ENCODE data around the gene SPTBN5.
"Not testable (repeated sequence)": the region's sequence is repeated elsewhere in the genome, so short reads cannot be mapped to it uniquely, and the experiment has no call there.

Gene SPTBN5

GRCh38 chr15:41841131-41841530 is 52.7 kb downstream of the SPTBN5 start:
- no peak for DNase-seq

- DNase-seq = no peak
Measured at GRCh38 chr15:41840673-41841072, 53.2 kb downstream of the SPTBN5 start.

DNA sequence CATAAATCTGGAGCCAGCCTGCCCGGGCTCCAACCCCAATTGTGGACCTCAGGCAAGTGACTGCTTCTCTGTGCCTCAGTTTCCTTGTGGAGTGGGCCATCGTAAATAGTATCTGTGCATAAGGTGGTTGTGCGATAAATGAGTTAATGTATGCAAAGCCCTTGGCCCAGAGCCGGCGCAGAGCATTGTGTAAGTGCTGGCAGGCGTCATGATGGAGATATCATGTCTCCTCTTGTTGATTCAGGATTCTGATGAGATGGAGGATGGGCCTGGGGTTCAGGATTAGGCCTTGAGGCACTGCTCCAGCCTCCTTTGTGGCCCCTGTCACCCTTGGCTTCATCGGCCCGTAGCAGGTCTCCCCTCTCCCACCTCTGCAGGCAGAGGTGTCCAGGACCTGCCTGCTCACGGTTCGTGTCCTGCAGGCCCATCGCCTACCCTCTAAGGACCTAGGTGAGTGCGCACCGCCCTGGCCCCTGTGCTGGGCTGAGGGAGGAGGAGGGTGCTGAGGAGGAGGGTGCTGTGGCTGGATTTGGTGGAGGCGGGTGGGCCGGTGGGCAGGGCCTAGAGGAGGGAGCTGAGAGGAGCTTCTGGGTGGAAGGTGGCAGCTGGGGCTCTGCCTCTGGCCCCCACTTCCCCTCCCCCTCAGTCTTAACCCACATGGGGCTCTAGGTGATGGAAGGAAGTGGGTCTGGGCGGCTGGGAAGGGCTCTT is 53.9 kb downstream of the SPTBN5 start:
- DNase-seq = no peak

DNA sequence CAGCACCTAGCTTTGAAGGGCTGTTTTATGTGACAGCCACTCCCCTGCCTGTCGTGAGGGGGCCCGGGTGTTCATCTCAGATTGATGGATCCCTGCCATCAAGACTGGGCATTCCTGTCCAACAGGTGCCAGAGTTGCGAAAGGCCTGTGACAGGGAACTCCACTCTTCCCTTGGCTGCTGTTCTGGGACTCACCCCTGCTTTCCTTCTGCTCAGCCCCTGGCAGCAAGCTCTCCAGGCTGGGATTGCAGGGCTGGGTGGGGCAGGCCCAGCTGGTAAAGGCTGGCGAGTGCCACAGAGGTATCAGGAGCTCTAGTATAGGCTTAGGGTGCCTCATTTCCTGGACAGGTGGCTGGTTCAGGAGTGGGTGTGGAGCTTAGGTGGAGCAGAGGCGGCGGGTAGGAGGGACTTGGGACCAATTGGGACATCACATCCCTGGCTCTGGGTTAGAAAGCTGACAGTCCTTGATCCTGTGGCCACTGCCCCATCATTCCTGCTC is 55.4 kb downstream of the SPTBN5 start, which contains the start of gene PLA2G4B:
Gene PLA2G4B (plus strand): TSS at position 448 of the 498 bp plus-strand sequence. CDS start 67 bp downstream, outside the sequence.
- no peak for DNase-seq

GRCh38 chr15:41836713-41837454 is 57.0 kb downstream of the SPTBN5 start:
- no peak for DNase-seq

- no peak for DNase-seq
Measured at GRCh38 chr15:41836073-41836472, 57.8 kb downstream of the SPTBN5 start.

DNA sequence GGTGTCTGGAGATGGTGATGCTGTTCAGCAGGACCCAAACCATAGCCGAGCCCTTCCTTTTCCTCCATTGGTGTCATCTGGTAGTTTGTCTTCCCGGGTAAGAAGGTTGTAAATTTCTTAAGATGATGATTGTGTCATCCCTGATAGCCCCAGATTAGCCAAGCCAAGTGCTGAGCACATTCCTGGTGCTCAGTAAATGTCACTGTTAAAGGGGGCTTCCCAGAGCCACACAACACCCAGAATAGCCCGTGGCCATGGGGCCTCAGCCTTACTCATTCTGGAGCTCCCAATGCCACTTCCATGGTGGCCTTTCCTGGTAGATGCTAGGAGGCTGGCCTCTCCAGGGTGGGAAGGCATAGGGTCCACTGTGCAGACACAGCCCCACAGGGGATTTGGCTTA is 59.8 kb downstream of the SPTBN5 start:
- DNase-seq = no peak

GRCh38 chr15:41832875-41833274 is 61.0 kb downstream of the SPTBN5 start:
- no peak for DNase-seq

GRCh38 chr15:41832208-41832607 is 61.6 kb downstream of the SPTBN5 start:
- no peak for DNase-seq

DNA sequence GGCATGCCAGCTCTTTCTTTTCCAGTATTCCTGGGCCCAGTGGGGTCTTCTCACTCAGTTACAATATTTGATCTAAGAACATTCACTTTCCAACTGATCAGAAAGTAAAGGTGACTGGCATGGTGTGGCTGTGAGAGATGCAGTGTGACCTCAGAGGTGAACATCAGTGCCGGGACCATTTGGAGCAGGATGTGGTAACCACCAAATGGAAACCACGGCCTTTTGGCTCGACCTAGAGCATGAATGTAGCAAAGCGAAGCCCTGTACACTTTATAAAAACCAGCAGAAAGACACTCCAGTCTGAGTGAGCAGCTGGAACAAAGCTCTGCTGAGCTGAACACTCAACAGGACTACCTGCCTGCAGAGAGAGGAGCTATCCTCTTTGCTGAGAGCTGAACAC is 62.6 kb downstream of the SPTBN5 start:
- DNase-seq = not testable (repeated sequence)

DNA sequence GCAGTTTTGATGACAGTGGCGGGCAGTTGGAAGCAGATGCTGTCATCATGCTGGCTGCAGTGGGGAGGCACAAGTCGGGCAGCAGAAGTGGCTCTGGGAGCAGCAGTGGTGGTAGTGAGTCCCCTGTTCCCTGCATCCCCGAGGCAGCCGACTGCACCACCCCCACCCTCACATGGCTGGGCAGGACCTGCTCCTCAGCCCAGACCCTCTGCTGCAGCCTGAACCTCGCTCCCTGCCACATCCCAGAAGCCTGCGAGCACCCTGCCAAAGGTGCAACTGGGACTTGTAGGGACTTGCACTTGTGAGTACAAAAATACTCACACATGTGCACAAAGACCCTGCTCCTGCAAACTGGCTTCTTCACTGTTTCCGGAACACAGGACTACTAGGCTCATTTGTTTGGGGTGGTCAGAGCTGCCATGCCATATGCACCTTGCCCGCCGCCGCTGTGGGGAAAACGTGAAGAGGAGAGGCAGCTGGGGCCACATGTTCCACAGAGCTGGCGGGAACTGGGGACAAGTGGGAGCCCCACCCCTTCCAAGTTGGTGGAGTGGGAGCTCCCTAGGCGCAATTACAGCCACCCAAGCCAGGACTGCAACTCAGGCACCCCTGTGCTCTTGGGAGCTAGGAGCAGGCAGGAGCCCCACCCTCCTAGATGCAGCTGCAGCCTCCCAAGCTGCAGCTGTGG is 63.8 kb downstream of the SPTBN5 start:
- DNase-seq = no peak

DNA sequence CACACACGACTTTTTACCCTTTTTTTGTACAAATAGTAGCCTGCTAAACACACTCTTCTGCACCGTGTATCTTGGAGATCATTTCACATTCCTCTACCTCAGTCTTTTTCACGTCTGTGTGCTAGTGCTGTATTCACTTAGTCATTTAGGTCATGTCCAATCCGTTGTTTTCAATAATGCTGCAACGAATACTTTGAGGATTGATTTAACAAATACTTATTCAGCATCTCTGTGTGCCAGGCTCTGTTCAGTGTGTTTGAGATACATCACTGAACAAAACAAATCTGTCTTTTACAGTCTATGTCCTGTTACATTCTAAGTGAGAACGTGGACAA is 65.1 kb downstream of the SPTBN5 start:
- DNase-seq = no peak

DNA sequence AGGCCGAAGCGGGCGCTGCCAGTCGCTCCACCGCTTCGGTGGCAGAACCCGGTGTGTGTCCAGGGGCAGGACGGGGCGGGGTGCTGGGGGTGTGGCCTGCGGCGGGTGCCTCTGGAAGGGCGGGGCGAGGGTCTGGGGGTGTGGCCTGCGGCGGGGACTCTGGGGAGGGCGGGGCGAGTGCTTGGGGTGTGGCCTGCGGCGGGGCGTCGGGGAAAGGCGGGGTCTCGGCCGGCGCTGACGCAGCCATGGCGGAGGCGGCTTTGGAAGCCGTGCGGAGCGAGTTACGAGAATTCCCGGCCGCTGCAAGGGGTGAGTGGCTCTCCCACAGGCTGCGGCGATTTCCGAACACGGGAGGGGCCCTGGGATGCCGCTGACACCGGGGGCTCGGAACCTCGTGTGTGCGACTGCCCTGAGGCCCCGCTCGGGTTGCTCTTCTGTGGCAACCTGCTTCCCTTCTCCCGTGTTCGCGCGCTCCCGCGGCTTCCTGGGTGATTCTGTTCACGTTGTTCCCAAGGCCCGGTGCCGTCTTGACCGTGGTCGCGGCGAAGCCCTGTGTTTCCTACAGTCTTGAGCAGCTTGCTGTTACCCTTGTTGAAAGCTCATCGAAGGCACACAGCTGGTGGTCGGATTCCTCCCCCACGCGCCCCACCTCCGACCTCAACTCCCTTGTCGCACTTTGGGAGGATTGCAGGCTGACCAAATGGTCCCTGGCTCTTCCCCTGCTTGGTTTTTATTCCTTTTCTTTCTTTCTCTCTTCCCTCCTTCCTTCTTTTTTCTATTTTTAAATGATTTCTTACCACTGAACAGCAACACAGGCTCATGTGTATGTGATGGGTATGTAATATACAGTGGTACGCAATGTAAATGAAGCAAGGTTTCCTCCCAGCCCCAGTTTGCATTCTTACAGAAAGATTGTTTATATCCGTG is 65.7 kb downstream of the SPTBN5 start, which contains the start of gene JMJD7:
Gene JMJD7 (plus strand): TSS at position 213 of the 927 bp plus-strand sequence. CDS start 33 bp downstream, at position 246.
- DNase-seq = peak; percentile 95

GRCh38 chr15:41827290-41827879 is 66.5 kb downstream of the SPTBN5 start:
- DNase-seq = no peak

DNA sequence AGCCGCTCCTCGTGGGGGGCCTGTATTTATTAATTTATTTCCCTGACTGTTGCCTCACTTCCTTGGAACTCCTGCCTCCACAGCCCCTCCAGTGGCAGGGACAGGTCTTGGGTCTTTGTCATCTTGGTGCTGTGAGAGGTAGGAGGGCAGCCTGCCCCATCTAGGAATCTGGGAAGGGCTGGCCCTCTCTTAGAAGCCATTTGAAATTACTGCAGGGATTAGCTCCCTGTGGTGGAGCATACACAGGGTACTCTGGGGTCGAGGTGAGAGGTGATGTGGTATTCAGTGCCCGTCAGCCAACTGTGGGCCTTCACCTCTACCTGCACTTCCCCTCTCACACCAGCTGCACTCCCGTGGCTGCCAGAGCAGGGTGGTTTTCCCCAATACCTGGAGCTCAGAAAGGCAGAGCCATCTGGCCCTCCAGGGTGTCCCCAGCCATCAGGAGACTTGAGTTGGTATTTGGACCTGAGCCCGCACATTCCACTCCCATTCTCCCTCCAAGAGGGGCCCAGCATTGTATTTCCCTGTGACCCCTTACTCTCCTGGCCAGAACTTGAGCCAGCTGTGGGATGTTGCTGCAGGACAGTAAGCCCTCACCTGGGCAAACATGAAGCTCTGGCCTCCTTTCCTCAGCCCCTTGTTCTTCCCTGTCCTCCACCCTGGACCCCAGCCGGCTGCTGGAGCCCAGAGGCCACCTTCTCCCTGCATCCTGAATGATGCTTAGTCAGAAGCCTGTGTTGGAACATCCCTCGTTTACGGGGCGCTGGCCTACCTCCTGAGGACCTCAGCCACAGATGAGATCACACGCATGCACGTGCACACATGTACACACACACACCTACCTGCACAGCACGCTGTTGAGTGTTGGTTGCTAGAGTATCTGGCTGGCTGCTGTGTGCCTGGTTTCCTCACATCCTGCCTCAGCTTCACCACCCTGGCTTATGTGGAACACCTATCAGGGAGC is 68.0 kb downstream of the SPTBN5 start:
- DNase-seq = no peak

- no peak for DNase-seq
Measured at GRCh38 chr15:41825145-41825544, 68.7 kb downstream of the SPTBN5 start.

DNA sequence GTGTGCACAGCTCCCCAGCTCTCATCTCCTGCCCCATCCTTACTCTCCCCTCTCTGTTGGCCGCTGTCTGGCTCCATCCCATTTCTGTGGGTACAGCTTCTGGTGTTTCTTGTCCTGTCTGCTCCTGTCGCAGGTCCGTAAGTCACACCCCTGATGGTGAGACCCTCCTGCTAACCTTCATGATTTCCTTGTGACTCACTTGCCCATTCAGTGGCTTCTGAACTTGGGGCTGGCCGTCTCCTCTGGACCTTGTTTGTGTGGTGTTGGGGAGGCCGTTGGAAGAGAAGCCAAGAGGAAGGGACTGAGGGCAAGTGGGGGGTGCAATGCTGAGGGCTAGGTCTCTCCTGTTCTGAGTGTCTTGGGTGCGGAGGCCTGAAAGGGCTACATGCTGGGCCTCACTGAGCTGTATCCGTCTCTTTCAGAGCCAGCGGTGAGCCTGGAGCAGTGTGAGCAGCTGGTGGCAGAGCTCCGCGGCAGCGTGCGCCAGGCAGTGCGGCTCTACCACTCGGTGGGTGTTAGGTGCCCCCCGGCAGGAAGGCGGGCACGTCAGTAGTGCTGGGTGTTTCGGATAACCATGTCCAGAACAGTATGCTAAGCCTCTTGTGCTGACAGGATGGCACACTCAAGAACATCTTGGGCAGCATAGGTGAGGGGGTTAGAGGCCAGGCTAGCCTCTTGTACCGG is 69.6 kb downstream of the SPTBN5 start:
- no peak for DNase-seq

DNA sequence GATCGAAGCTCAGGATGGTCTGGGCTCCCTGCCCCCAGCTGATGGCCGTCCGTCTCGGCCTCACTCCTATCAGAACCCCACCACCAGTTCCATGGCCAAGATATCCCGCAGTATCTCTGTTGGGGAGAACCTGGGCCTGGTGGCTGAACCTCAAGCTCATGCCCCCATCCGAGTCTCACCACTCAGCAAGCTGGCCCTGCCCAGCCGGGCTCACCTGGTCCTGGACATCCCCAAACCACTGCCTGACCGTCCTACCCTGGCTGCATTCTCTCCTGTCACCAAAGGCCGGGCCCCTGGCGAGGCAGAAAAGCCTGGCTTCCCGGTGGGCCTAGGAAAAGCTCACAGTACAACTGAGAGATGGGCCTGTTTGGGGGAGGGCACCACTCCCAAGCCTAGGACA is 70.4 kb downstream of the SPTBN5 start:
- no peak for DNase-seq

DNA sequence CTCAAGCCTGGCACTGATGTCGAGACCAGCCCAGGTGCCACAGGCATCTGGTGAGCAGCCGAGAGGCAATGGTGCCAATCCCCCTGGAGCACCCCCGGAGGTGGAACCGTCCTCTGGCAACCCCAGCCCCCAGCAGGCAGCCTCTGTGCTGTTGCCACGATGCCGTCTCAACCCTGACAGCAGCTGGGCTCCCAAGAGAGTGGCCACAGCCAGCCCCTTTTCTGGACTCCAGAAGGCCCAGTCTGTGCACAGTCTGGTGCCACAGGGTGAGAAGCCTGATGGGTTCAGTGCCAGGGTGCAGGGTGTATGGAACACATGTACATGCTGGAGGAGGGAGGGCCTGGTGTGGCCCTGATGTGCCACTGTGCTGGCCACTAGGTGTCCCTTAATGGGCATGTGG is 70.9 kb downstream of the SPTBN5 start:
- DNase-seq = no peak

GRCh38 chr15:41822471-41822870 is 71.4 kb downstream of the SPTBN5 start:
- DNase-seq = no peak
